Karpas-422 (cell line): ENCODE data around the gene SLC12A8. TPM values are rescaled to one million over a fixed set of nuclear protein-coding genes. Genes with fewer than 3 reads are reported as not detected.

Experiments
- DNase-seq: peaks from one replicate; pipeline ENCODE4 v3.0.0-alpha.2; 2015
- H2AFZ ChIP-seq: fragments of 200-600 bp; sonication (generic); 2 replicates; pipeline ENCODE4 v1.6.1; 2014; ENCODE audit warnings: antibody characterized with exemption, low read length, mixed read lengths
- H3K27ac ChIP-seq: fragments of 200-600 bp; sonication (generic); 2 replicates; pipeline ENCODE4 v1.5.1; 2014; ENCODE audit warnings: mild to moderate bottlenecking, low read length, moderate library complexity
- H3K27me3 ChIP-seq: fragments of 200-600 bp; sonication (generic); 2 replicates; pipeline ENCODE4 v1.6.1; 2014; ENCODE audit warnings: low read length, mixed read lengths
- H3K36me3 ChIP-seq: fragments of 200-600 bp; sonication (generic); 2 replicates; pipeline ENCODE4 v1.6.1; 2014; ENCODE audit warnings: low read length, mixed read lengths; ENCODE audit not compliant: insufficient read depth
- H3K4me1 ChIP-seq: fragments of 200-600 bp; sonication (generic); 2 replicates; pipeline ENCODE4 v1.6.1; 2014; ENCODE audit warnings: mild to moderate bottlenecking, low read length, mixed read lengths
- H3K4me2 ChIP-seq: fragments of 200-600 bp; sonication (generic); 2 replicates; pipeline ENCODE4 v1.6.1; 2014; ENCODE audit warnings: low read length, low read depth, mild to moderate bottlenecking; ENCODE audit not compliant: poor library complexity, severe bottlenecking
- H3K4me3 ChIP-seq: fragments of 200-600 bp; sonication (generic); 2 replicates; pipeline ENCODE4 v1.5.1; 2014; ENCODE audit warnings: mild to moderate bottlenecking, antibody characterized with exemption, low read length, mixed read lengths
- H3K79me2 ChIP-seq: fragments of 200-600 bp; sonication (generic); 2 replicates; pipeline ENCODE4 v1.6.1; 2014; ENCODE audit warnings: mild to moderate bottlenecking, low read length, mixed read lengths
- H3K9ac ChIP-seq: fragments of 200-600 bp; sonication (generic); 2 replicates; pipeline ENCODE4 v1.6.0; 2014; ENCODE audit warnings: low read length
- H3K9me2 ChIP-seq: fragments of 200-600 bp; sonication (generic), shearing (Covaris generic); replicated peaks from 2 replicates; pipeline ENCODE4 v1.6.0; 2014; ENCODE audit warnings: mild to moderate bottlenecking, low read length, moderate library complexity; ENCODE audit not compliant: insufficient read depth
- H3K9me3 ChIP-seq: fragments of 300-700, 200-600 bp; sonication (generic); 2 replicates; pipeline ENCODE4 v1.6.1; 2014; ENCODE audit warnings: low read length, mixed read lengths
- H4K20me1 ChIP-seq: fragments of 200-600 bp; sonication (generic); 2 replicates; pipeline ENCODE4 v1.6.1; 2014; ENCODE audit warnings: mild to moderate bottlenecking, antibody characterized with exemption, low read length, low read depth; ENCODE audit not compliant: insufficient read depth
- total RNA-seq: library from RNA; depleted of rRNA; stranded (reverse); fragments of >200 nt; shearing (Covaris generic); gene quantifications from 2 replicates; pipeline ENCODE4 v1.2.3, GENCODE V29; 2014; ENCODE audit warnings: low replicate concordance

SLC12A8 gene
- total RNA-seq, 1 experiment from 2014 or later, result 156 TPM

DNA sequence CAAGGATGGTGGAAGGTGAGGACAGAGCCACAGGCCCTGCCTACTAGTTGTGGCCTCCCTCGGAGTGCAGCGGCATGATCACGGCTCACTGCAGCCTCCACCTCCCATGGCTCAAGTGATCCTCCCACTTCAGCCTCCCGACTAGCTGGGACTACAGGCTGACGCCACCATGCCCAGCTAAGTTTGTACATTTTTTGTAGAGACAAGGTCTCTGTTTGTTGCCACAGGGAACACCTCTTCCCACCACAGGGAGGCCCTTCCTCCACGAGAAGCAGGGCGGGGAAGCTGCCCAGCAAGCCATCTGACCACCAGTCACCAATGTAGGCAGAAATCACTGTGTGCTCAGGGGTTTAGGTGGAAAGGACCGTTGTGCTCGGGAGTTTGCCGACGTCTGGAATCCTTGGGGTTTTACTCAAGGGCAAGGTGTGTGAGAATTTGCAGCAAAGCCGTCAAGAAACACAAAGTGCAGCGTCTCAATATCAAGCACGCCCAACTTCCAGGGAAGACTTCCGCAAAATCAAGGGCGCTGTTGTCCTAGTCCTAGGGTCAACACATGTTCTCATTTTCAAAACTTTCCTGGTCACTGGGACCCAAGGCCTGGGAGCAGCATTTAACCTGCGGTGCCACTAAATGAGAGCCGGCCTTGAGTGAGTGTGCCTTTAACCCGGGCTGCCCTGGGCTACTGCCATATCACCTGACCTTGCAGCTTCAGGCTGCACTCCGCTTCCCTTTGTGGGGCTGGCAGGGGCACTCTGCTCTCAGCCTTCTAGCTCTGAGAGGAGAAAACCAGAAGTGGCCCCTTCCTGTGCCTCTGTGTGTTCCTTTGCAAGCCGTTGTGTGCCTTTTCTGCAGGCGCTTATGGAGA lies 65.7 kb downstream of the SLC12A8 start:
- peak; percentile 88 for DNase-seq
- no peaks in the 10 kb centered on the region for H4K20me1 ChIP-seq
- no peaks in the 10 kb centered on the region for H3K9me3 ChIP-seq
- H3K36me3 ChIP-seq, result no peaks in the 10 kb centered on the region
- peak overlapping the region; percentile 74 for H3K4me2 ChIP-seq
- H3K4me3 ChIP-seq, result peak overlapping the region; percentile 53; the same call in 1 of the 2 replicates
- H3K9me2 ChIP-seq, result no peaks in the 10 kb centered on the region
- H3K27me3 ChIP-seq, result no peaks in the 10 kb centered on the region
- peak overlapping the region; percentile 80 for H3K9ac ChIP-seq
- peaks cover 100% of the 10 kb centered on the region for H3K4me1 ChIP-seq
- no peaks in the 10 kb centered on the region for H3K79me2 ChIP-seq
- H3K27ac ChIP-seq, result peak overlapping the region; percentile 96
- H2AFZ ChIP-seq, result no peak overlapping the region

DNA sequence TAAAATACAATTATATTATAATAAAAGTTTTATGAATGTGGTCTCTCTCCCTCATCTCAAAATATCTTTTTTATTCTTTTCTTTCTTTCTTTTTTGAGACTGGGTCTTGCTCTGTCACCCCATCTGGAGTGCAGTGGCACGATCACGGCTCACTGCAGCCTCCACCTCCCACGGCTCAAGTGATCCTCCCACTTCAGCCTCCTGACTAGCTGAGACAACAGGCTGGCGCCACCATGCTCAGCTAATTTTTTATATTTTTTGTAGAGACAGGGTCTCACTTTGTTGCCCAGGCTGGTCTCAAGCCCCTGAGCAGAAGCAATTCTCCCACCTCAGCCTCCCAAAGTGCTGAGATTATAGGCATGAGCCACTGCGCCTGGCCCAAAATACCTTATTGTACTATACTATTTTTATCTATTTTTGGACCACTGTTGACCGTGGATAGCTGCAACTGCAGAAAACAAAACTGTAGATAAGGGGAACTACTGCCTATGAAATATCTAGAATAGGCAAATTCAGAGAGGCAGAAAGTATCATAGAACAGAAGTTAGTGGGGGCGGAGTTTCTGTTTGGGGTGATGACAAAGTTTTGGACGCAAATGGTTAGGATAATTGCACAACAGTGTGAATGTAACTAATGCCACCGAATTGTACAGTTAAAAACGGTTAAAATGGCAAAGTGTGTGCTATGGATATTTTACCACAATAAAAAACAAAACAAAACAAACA lies 66.6 kb downstream of the SLC12A8 start:
- H3K9ac ChIP-seq, result peak overlapping the region; percentile 80; the same call in 1 of the 2 replicates
- no peaks in the 10 kb centered on the region for H4K20me1 ChIP-seq
- H3K9me3 ChIP-seq, result no peaks in the 10 kb centered on the region
- peaks cover 100% of the 10 kb centered on the region for H3K4me1 ChIP-seq
- peak overlapping the region; percentile 74 for H3K4me2 ChIP-seq
- H3K9me2 ChIP-seq, result no peaks in the 10 kb centered on the region
- H2AFZ ChIP-seq, result no peak overlapping the region
- no peaks in the 10 kb centered on the region for H3K79me2 ChIP-seq
- H3K27me3 ChIP-seq, result no peaks in the 10 kb centered on the region
- peak; percentile 89 for DNase-seq
- H3K27ac ChIP-seq, result peak overlapping the region; percentile 96
- no peaks in the 10 kb centered on the region for H3K36me3 ChIP-seq
- peak overlapping the region; percentile 6; the same call in 1 of the 2 replicates for H3K4me3 ChIP-seq

DNA sequence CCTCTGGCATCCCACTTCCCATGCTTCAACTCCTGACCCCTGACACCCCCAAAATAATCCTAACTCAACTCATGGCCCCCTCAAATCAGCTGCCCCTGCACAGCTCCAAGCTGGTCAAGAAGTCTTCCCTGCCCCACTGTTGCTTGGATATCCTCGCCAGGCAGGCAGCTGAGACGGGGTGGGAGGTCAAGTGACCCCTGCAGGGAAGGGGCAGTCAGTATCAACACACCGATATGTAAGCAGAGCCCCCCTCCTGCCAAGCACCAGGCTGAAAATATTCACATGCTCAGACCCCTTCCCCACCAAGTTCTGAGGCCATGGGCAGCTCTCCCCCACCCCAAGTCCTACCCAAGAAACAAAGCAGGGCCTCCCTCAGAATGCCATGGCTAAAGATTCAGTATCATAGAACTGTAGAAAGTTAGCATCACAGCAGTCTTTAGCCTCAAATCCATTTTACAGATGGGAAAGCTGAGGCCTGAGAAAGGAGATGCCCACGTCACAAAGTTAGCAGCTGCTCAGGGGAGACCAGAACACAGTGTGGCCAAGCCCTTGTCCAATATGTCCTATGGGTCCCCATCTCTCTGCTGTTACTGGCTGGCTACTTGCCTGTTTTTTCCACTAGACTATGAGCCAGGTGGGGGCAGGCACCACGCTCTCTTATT lies 67.8 kb downstream of the SLC12A8 start:
- Histone ChIP-seq H3K9me2 (no peaks in the 10 kb centered on the region), H3K36me3 (no peaks in the 10 kb centered on the region), H3K4me1 (peaks cover 100% of the 10 kb centered on the region), H2AFZ (no peak overlapping the region), H4K20me1 (no peaks in the 10 kb centered on the region), H3K9me3 (no peaks in the 10 kb centered on the region), H3K27me3 (no peaks in the 10 kb centered on the region), H3K27ac (peak overlapping the region; percentile 96; the same call in 1 of the 2 replicates), H3K9ac (no peak overlapping the region), H3K79me2 (no peaks in the 10 kb centered on the region), H3K4me3 (no peak overlapping the region), H3K4me2 (no peak overlapping the region)
- DNase-seq, result no peak

DNA sequence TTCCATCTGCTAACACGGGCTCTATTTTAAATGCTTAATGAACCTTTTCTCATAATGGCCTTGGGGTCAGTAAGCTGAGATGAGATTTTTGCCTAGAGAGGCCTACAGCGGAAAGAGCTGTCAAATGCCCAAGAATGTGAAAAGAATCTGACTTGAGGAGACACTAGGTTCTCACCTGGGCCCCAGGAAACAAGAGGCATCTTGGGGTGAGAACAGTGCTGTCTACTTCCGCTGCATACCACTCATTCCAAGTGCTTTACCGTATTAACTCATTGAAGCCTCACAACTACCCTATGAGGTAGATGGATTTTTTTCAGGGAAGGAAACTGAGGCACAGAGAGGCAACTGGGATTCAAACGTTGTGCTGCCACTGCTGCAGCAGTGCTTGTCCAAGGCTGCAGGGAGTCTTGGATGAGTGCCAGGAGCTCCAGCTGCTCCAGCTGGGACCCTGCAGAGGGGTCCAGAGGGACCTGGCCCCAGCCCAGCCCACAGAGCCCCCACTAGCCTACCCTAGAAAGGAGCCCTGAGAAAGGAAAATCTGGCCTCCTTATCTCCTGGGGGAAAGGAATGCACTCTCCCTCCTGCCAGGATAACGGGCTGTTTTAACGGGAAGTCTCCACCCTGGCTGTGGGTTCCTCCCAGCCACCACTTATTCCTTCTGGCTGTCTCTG lies 68.4 kb downstream of the SLC12A8 start:
- Histone ChIP-seq H4K20me1 (no peaks in the 10 kb centered on the region), H3K4me3 (no peak overlapping the region), H3K9ac (no peak overlapping the region), H3K36me3 (no peaks in the 10 kb centered on the region), H3K9me2 (no peaks in the 10 kb centered on the region), H3K79me2 (no peaks in the 10 kb centered on the region), H2AFZ (no peak overlapping the region), H3K27me3 (no peaks in the 10 kb centered on the region), H3K27ac (no peak overlapping the region), H3K4me1 (peaks cover 100% of the 10 kb centered on the region), H3K9me3 (no peaks in the 10 kb centered on the region), H3K4me2 (no peak overlapping the region)
- DNase-seq, result peak; percentile 43

DNA sequence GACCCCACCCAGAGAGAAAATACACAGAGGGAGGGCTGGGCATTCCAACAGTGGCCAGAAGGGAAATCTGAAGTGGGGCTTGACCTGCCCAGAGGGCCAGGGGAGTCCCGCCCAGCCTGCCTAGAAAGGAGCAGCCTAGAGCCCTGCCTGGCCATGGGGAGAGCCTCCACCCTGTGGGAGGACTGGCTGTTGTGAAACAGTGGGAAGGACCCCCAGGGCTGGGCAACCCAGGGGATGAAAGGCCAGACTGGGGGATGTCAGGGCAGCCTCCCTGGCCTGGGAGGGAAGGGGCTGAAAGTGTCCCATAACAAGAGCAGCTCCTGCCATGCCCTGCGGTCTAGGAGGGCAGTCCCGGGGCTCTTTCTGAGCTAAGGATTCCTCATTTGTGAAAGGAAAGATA lies 69.0 kb downstream of the SLC12A8 start:
- Histone ChIP-seq H3K36me3 (no peaks in the 10 kb centered on the region), H3K9me3 (no peaks in the 10 kb centered on the region), H3K4me1 (peaks cover 100% of the 10 kb centered on the region), H3K9ac (peak overlapping the region; percentile 42), H3K79me2 (no peaks in the 10 kb centered on the region), H2AFZ (no peak overlapping the region), H4K20me1 (no peaks in the 10 kb centered on the region), H3K4me3 (no peak overlapping the region), H3K27ac (peak overlapping the region; percentile 47; the same call in 1 of the 2 replicates), H3K9me2 (no peaks in the 10 kb centered on the region), H3K27me3 (no peaks in the 10 kb centered on the region), H3K4me2 (no peak overlapping the region)
- no peak for DNase-seq

DNA sequence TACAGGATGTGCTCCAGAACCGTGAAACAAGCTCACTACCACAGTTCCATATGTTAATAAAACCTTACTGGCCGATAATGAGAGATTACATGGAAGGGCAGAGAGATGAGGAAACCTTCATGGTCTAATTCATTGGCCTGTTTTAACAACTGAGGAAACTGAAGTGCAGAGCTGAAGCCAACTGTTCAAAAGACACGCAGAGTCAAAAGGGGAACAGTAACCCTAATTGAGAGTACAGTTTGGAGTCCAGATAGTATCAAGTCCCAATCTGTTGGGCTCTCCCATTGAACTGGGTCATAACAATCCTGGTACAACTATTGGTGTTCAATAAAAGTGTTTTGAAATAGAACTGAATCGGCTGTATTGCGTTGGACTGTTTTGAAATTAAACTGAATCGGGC lies 69.6 kb downstream of the SLC12A8 start:
- no peak overlapping the region for H3K4me3 ChIP-seq
- H3K27me3 ChIP-seq, result no peaks in the 10 kb centered on the region
- H3K9me3 ChIP-seq, result no peaks in the 10 kb centered on the region
- no peaks in the 10 kb centered on the region for H4K20me1 ChIP-seq
- H3K79me2 ChIP-seq, result no peaks in the 10 kb centered on the region
- no peak for DNase-seq
- no peaks in the 10 kb centered on the region for H3K9me2 ChIP-seq
- H3K4me2 ChIP-seq, result peak overlapping the region; percentile 57
- peak overlapping the region; percentile 42 for H3K9ac ChIP-seq
- H3K27ac ChIP-seq, result peak overlapping the region; percentile 47
- no peaks in the 10 kb centered on the region for H3K36me3 ChIP-seq
- no peak overlapping the region for H2AFZ ChIP-seq
- H3K4me1 ChIP-seq, result peaks cover 96% of the 10 kb centered on the region

DNA sequence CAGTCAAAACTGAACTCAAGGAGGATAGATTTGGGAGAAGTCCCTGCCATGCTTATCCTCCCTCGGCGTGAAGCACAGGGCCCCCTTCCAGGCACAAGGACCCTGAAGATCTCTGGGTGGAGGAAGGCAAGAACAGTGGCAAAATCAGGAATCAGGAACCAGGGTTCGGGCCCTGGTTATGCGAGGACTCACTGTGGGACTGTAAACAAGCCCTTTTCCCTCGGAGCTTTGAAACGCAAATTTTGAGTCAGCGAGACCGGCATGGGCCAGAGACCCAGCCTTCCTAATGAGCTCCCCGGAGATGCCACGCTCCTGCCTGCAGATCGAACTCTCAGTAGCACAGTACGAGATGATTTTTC lies 70.1 kb downstream of the SLC12A8 start:
- no peaks in the 10 kb centered on the region for H4K20me1 ChIP-seq
- DNase-seq, result no peak
- H3K9ac ChIP-seq, result peak overlapping the region; percentile 42
- no peaks in the 10 kb centered on the region for H3K79me2 ChIP-seq
- H3K27ac ChIP-seq, result peak overlapping the region; percentile 47
- peak overlapping the region; percentile 5; the same call in 1 of the 2 replicates for H2AFZ ChIP-seq
- peak overlapping the region; percentile 57 for H3K4me2 ChIP-seq
- no peaks in the 10 kb centered on the region for H3K36me3 ChIP-seq
- H3K9me3 ChIP-seq, result no peaks in the 10 kb centered on the region
- H3K4me1 ChIP-seq, result peaks cover 92% of the 10 kb centered on the region
- H3K27me3 ChIP-seq, result no peaks in the 10 kb centered on the region
- H3K4me3 ChIP-seq, result peak overlapping the region; percentile 18; the same call in 1 of the 2 replicates
- no peaks in the 10 kb centered on the region for H3K9me2 ChIP-seq
